ENCODE data around the gene COQ8B. TPM values are rescaled to one million over a fixed set of nuclear protein-coding genes. Genes with fewer than 3 reads are reported as not detected.
"Not testable (repeated sequence)": the region's sequence is repeated elsewhere in the genome, so short reads cannot be mapped to it uniquely, and the experiment has no call there.

Gene COQ8B
- total and polyA plus RNA-seq, 2 donors (not counting 1 experiment from before 2014, with no cell fraction given), result 58.9 to 62.6 TPM

DNA sequence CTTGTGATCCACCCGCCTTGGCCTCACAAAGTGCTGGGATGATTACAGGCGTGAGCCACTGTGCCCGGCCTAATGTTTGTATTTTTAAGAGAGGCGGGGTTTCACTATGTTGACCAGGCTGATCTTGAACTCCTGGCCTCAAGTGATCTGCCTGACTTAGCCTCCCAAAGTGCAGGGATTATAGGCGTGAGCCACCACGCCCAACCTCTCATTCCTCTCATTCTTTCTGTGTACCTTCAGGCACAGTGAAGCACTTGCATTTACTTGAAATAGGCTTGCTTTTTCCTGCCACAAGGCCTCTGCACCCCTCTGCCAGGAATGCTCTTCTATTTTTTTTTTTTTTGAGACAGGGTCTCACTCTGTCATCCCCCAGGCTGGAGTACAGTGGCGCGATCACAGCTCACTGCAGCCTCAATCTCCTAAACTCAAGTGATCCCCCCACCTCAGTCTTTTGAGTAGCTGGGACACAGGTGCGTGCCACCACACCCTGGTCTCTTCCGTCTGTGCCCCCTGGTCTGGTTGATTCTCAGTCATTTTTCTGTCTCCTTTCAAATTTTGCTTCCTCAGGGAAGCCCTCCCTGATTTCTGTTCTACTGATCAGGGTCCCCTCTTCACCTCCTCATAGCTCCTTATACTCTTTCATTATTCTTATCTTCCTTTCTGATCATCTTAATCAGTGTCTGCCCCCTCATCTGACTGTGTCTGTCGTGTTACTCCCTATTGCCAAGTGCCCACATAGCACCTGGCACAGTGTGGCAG lies 18.5 kb upstream of the COQ8B start:
- Mint-ChIP-seq H3K4me3 (no peak overlapping the region), H3K27ac (no peak overlapping the region), H3K9me3 (ENCODE audit: insufficient read depth) (no peaks in the 10 kb centered on the region), H3K4me1 (no peaks in the 10 kb centered on the region), H3K27me3 (no peaks in the 10 kb centered on the region)
- Histone ChIP-seq H3K27me3 (replicated peaks in 1 of 4; ENCODE audit: control extremely low read depth in 1 of 4, control insufficient read depth in 3 of 4, insufficient read depth in 4 of 4, low read length in 3 of 4) (no peaks in the 10 kb centered on the region), H3K9ac (ENCODE audit: low read length) (no peak overlapping the region), H3K4me1 (ENCODE audit: control insufficient read depth in 2 of 2, insufficient read depth in 2 of 2, low read length in 2 of 2) (no peaks in the 10 kb centered on the region), H3K9me3 (ENCODE audit: control extremely low read depth in 1 of 3, control insufficient read depth in 2 of 3, insufficient read depth in 1 of 3, low read length in 2 of 3) (no peaks in the 10 kb centered on the region), H3K4me3 (ENCODE audit: control extremely low read depth in 1 of 5, extremely low read depth in 1 of 5, insufficient read depth in 1 of 5, low read depth in 2 of 5, low read length in 4 of 5) (no peak overlapping the region), H3K36me3 (replicated peaks in 1 of 2; ENCODE audit: control extremely low read depth in 1 of 2, control insufficient read depth in 1 of 2, extremely low read depth in 1 of 2, insufficient read depth in 2 of 2, low read length in 1 of 2) (peaks cover 0 to 69% of the 10 kb centered on the region in 2 experiments), H4K20me1 (ENCODE audit: control insufficient read depth, insufficient read depth, low read length, poor library complexity, severe bottlenecking) (no peaks in the 10 kb centered on the region), H2AFZ (ENCODE audit: insufficient read depth, low read depth, low read length, poor library complexity, severe bottlenecking) (no peak overlapping the region), H3K79me2 (ENCODE audit: control insufficient read depth, insufficient read depth, low read length) (no peaks in the 10 kb centered on the region), H3K27ac (ENCODE audit: low read length in 2 of 2) (no peak overlapping the region), H3K4me2 (replicated peaks; ENCODE audit: low read depth, low read length, poor library complexity, severe bottlenecking) (no peak overlapping the region)
- WGBS (ENCODE audit: insufficient coverage), result 97% methylated on average over 11 of the region's 11 CpGs
- TF ChIP-seq, protein P1, sequence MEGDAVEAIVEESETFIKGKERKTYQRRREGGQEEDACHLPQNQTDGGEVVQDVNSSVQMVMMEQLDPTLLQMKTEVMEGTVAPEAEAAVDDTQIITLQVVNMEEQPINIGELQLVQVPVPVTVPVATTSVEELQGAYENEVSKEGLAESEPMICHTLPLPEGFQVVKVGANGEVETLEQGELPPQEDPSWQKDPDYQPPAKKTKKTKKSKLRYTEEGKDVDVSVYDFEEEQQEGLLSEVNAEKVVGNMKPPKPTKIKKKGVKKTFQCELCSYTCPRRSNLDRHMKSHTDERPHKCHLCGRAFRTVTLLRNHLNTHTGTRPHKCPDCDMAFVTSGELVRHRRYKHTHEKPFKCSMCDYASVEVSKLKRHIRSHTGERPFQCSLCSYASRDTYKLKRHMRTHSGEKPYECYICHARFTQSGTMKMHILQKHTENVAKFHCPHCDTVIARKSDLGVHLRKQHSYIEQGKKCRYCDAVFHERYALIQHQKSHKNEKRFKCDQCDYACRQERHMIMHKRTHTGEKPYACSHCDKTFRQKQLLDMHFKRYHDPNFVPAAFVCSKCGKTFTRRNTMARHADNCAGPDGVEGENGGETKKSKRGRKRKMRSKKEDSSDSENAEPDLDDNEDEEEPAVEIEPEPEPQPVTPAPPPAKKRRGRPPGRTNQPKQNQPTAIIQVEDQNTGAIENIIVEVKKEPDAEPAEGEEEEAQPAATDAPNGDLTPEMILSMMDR (IDR thresholded peaks at IDR 0.05), result no peak
- no peak for TF ChIP-seq EZH2 (IDR thresholded peaks at IDR 0.05; ENCODE audit: borderline replicate concordance, insufficient read depth, low read depth, low read length, poor library complexity, severe bottlenecking)
- DNase-seq, result no peak
- intact Hi-C loops (cut with micrococcal nuclease), result no loop called here
- CTCF ChIA-PET, result no interaction called here
- no peak for ATAC-seq (ENCODE audit: low read depth)
- POLR2A ChIA-PET, result no interaction called here

DNA sequence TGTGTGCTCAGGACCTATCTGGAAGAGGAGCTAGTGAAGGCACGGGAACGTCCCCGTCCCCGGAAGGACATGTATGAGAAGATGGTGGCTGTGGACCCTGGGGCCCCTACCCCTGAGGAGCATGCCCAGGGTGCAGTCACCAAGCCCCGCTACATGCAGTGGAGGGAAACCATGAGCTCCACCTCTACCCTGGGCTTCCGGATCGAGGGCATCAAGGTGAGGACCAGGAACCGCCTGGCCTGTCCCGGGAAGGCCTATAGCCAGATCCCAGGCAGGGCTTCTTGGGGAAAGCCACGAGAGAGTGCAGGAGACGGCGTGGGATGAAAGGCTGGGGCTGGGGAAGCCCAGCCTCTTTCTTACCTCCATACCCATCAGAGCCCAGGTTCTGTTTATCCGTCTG lies 16.5 kb upstream of the COQ8B start:
- Histone ChIP-seq H4K20me1 (ENCODE audit: control insufficient read depth, insufficient read depth, low read length, poor library complexity, severe bottlenecking) (no peaks in the 10 kb centered on the region), H3K4me3 (ENCODE audit: control extremely low read depth in 1 of 5, extremely low read depth in 1 of 5, insufficient read depth in 1 of 5, low read depth in 2 of 5, low read length in 4 of 5) (no peak overlapping the region), H3K9me3 (ENCODE audit: control extremely low read depth in 1 of 3, control insufficient read depth in 2 of 3, insufficient read depth in 1 of 3, low read length in 2 of 3) (no peaks in the 10 kb centered on the region), H3K4me2 (replicated peaks; ENCODE audit: low read depth, low read length, poor library complexity, severe bottlenecking) (no peak overlapping the region), H3K4me1 (ENCODE audit: control insufficient read depth in 2 of 2, insufficient read depth in 2 of 2, low read length in 2 of 2) (no peaks in the 10 kb centered on the region), H3K36me3 (replicated peaks in 1 of 2; ENCODE audit: control extremely low read depth in 1 of 2, control insufficient read depth in 1 of 2, extremely low read depth in 1 of 2, insufficient read depth in 2 of 2, low read length in 1 of 2) (peaks cover 0 to 68% of the 10 kb centered on the region in 2 experiments), H3K27ac (ENCODE audit: low read length in 2 of 2) (no peak overlapping the region), H3K27me3 (replicated peaks in 1 of 4; ENCODE audit: control extremely low read depth in 1 of 4, control insufficient read depth in 3 of 4, insufficient read depth in 4 of 4, low read length in 3 of 4) (no peaks in the 10 kb centered on the region), H2AFZ (ENCODE audit: insufficient read depth, low read depth, low read length, poor library complexity, severe bottlenecking) (no peak overlapping the region), H3K9ac (ENCODE audit: low read length) (no peak overlapping the region), H3K79me2 (ENCODE audit: control insufficient read depth, insufficient read depth, low read length) (no peaks in the 10 kb centered on the region)
- intact Hi-C loops (cut with micrococcal nuclease), result no loop called here
- ChIA-PET POLR2A (no interaction called here), CTCF (interaction anchor here (0.6 to 1.9 kb wide), 3 partner anchors 69 to 914 kb away, joined by 4 to 6 read pairs (median 6); no protein-coding TSS in a partner anchor)
- Mint-ChIP-seq H3K4me3 (no peak overlapping the region), H3K4me1 (no peaks in the 10 kb centered on the region), H3K27me3 (no peaks in the 10 kb centered on the region), H3K27ac (no peak overlapping the region), H3K9me3 (ENCODE audit: insufficient read depth) (no peaks in the 10 kb centered on the region)
- 95% methylated on average over 13 of the region's 13 CpGs for WGBS (ENCODE audit: insufficient coverage)
- no peak for DNase-seq
- no peak for TF ChIP-seq EZH2 (IDR thresholded peaks at IDR 0.05; ENCODE audit: borderline replicate concordance, insufficient read depth, low read depth, low read length, poor library complexity, severe bottlenecking)
- TF ChIP-seq, protein P1 (IDR thresholded peaks at IDR 0.05), result no peak
- ATAC-seq (ENCODE audit: low read depth), result no peak

DNA sequence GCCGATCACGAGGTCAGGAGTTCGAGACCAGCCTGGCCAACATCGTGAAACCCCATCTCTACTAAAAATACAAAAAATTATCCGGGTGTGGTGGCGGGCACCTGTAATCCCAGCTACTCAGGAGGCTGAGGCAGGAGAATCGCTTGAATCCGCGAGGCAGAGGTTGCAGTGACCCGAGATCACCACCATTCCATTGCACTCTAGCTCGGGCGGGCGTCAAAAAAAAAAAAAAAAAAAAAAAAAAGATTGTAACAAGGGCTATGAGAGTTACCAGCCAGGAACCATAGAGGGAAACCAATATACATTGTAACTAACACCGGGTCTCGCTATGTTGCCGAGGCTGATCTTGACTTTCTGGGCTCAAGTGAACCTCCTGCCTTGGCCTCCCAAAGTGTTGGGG lies 15.6 kb upstream of the COQ8B start:
- CTCF ChIA-PET, result interaction anchor here (1.8 to 1.9 kb wide), 2 partner anchors 69 to 87 kb away, joined by 6 read pairs; no protein-coding TSS in a partner anchor

More for the DNA sequence above, 15.6 kb upstream of the COQ8B start:
- H3K36me3 ChIP-seq (replicated peaks in 1 of 2; ENCODE audit: control extremely low read depth in 1 of 2, control insufficient read depth in 1 of 2, extremely low read depth in 1 of 2, insufficient read depth in 2 of 2, low read length in 1 of 2), result peaks cover 0 to 64% of the 10 kb centered on the region in 2 experiments
- intact Hi-C loops (cut with micrococcal nuclease); H3K4me3 ChIP-seq (ENCODE audit: control extremely low read depth in 1 of 5, extremely low read depth in 1 of 5, insufficient read depth in 1 of 5, low read depth in 2 of 5, low read length in 4 of 5); H3K4me1 ChIP-seq (ENCODE audit: control insufficient read depth in 2 of 2, insufficient read depth in 2 of 2, low read length in 2 of 2); H3K4me2 ChIP-seq (replicated peaks; ENCODE audit: low read depth, low read length, poor library complexity, severe bottlenecking); H3K27me3 ChIP-seq (replicated peaks in 1 of 4; ENCODE audit: control extremely low read depth in 1 of 4, control insufficient read depth in 3 of 4, insufficient read depth in 4 of 4, low read length in 3 of 4); ATAC-seq (ENCODE audit: low read depth); DNase-seq; H3K27ac Mint-ChIP-seq; H3K4me1 Mint-ChIP-seq; H4K20me1 ChIP-seq (ENCODE audit: control insufficient read depth, insufficient read depth, low read length, poor library complexity, severe bottlenecking); H3K79me2 ChIP-seq (ENCODE audit: control insufficient read depth, insufficient read depth, low read length); H3K4me3 Mint-ChIP-seq; H3K9me3 ChIP-seq (ENCODE audit: control extremely low read depth in 1 of 3, control insufficient read depth in 2 of 3, insufficient read depth in 1 of 3, low read length in 2 of 3); H3K27me3 Mint-ChIP-seq; H3K9ac ChIP-seq (ENCODE audit: low read length); H2AFZ ChIP-seq (ENCODE audit: insufficient read depth, low read depth, low read length, poor library complexity, severe bottlenecking); H3K27ac ChIP-seq (ENCODE audit: low read length in 2 of 2); H3K9me3 Mint-ChIP-seq (ENCODE audit: insufficient read depth): not testable (repeated sequence)
- 100% methylated on average over 7 of the region's 16 CpGs for WGBS (ENCODE audit: insufficient coverage)
- POLR2A ChIA-PET, result interaction anchor here (0.8 kb wide), 1 partner anchor 22 kb away, joined by 4 read pairs; no protein-coding TSS in a partner anchor
